ENCODE data around the gene PTGIR.

DNA sequence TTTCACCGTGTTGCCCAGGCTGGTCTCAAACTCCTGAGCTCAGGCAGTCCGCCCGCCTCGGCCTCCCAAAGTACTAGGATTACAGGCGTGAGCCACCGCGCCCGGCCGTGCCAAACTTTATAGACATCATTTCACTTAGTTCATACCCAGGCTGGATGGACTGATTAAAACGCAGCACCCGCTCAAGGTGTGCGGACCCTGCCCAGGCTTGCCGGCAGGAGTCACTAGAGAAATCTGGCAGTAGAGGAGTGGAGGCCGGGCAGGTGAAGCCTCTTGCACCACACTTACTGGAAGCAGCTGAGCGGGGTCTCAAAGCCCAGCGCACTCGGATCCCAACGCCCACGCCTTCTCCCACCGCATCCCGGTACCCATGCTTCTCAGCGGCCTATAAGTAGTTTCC, 11.4 kb downstream of the PTGIR start:
- TF ChIP-seq, protein P1, sequence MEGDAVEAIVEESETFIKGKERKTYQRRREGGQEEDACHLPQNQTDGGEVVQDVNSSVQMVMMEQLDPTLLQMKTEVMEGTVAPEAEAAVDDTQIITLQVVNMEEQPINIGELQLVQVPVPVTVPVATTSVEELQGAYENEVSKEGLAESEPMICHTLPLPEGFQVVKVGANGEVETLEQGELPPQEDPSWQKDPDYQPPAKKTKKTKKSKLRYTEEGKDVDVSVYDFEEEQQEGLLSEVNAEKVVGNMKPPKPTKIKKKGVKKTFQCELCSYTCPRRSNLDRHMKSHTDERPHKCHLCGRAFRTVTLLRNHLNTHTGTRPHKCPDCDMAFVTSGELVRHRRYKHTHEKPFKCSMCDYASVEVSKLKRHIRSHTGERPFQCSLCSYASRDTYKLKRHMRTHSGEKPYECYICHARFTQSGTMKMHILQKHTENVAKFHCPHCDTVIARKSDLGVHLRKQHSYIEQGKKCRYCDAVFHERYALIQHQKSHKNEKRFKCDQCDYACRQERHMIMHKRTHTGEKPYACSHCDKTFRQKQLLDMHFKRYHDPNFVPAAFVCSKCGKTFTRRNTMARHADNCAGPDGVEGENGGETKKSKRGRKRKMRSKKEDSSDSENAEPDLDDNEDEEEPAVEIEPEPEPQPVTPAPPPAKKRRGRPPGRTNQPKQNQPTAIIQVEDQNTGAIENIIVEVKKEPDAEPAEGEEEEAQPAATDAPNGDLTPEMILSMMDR (IDR thresholded peaks at IDR 0.05): no peak
- TF ChIP-seq GABPB1 (CRISPR knock-in tag; IDR thresholded peaks at IDR 0.05) (no peak), ESRRA (CRISPR knock-in tag; IDR thresholded peaks at IDR 0.05; ENCODE audit: borderline replicate concordance) (no peak), SP1 (CRISPR knock-in tag; conservative IDR thresholded peaks at IDR 0.05) (no peak), NFATC4 (CRISPR knock-in tag; IDR thresholded peaks at IDR 0.05) (no peak), CREB1 (CRISPR knock-in tag; IDR thresholded peaks at IDR 0.05) (no peak), ZNF232 (CRISPR knock-in tag; IDR thresholded peaks at IDR 0.05) (no peak), ZNF317 (CRISPR knock-in tag; IDR thresholded peaks at IDR 0.05; ENCODE audit: borderline replicate concordance, low read depth) (no peak), NR1H2 (CRISPR knock-in tag; IDR thresholded peaks at IDR 0.05) (no peak)
- TF ChIP-seq, protein P2, sequence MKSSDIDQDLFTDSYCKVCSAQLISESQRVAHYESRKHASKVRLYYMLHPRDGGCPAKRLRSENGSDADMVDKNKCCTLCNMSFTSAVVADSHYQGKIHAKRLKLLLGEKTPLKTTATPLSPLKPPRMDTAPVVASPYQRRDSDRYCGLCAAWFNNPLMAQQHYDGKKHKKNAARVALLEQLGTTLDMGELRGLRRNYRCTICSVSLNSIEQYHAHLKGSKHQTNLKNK (CRISPR knock-in tag; IDR thresholded peaks at IDR 0.05): no peak
